Measurements from ENCODE around the gene IL10. TPM values are rescaled to one million over a fixed set of nuclear protein-coding genes. Genes with fewer than 3 reads are reported as not detected.

Gene IL10
- total and polyA plus RNA-seq, 5 donors from 2014 or later: 0.60 to 7.0 (median 3.2) TPM

- Mint-ChIP-seq H3K36me3 (peaks cover 27% of the 10 kb centered on the region), H3K27me3 (no peaks in the 10 kb centered on the region), H3K4me1 (peaks cover 17 to 40% (median 27%) of the 10 kb centered on the region in 4 donors), H3K9me3 (no peaks in the 10 kb centered on the region), H3K27ac (peak overlapping the region; percentile 20 to 44 (median 32)), H3K4me3 (peak overlapping the region in 1 of 4 donors; percentile 29)
- H3K9me3 ChIP-seq (ENCODE audit: control insufficient read depth in 2 of 2, low read length in 2 of 2): no peaks in the 10 kb centered on the region
- no peak overlapping the region for H3K4me3 ChIP-seq (ENCODE audit: low read depth, low read length)
- H3K27ac ChIP-seq (ENCODE audit: insufficient read depth, low read length, poor library complexity, severe bottlenecking): no peak overlapping the region
- ATAC-seq (ENCODE audit: low read depth in 2 of 2) (no peak), DNase-seq (no peak)
- H3K36me3 ChIP-seq (ENCODE audit: control insufficient read depth, insufficient read depth, low read length): peaks cover 51% of the 10 kb centered on the region
- H3K27me3 ChIP-seq (ENCODE audit: control insufficient read depth, insufficient read depth, low read length): no peaks in the 10 kb centered on the region
- H3K4me1 ChIP-seq (ENCODE audit: control insufficient read depth, insufficient read depth, low read length, poor library complexity, severe bottlenecking): peaks cover 24% of the 10 kb centered on the region
Measured at GRCh38 chr1:206729507-206729906, 42.8 kb downstream of the IL10 start.

GRCh38 chr1:206729050-206729449 lies 43.2 kb downstream of the IL10 start:
- no peak for ATAC-seq (ENCODE audit: low read depth in 2 of 2)

GRCh38 chr1:206728697-206728987 lies 43.7 kb downstream of the IL10 start:
- peaks cover 24% of the 10 kb centered on the region for H3K4me1 ChIP-seq (ENCODE audit: control insufficient read depth, insufficient read depth, low read length, poor library complexity, severe bottlenecking)
- H3K36me3 ChIP-seq (ENCODE audit: control insufficient read depth, insufficient read depth, low read length): peaks cover 49% of the 10 kb centered on the region
- H3K9me3 Mint-ChIP-seq: no peaks in the 10 kb centered on the region
- H3K27me3 Mint-ChIP-seq: no peaks in the 10 kb centered on the region
- no peak overlapping the region for H3K4me3 Mint-ChIP-seq
- H3K27ac ChIP-seq (ENCODE audit: insufficient read depth, low read length, poor library complexity, severe bottlenecking): no peak overlapping the region
- DNase-seq: no peak
- ATAC-seq (ENCODE audit: low read depth in 2 of 2): no peak
- H3K36me3 Mint-ChIP-seq: peaks cover 27% of the 10 kb centered on the region
- no peaks in the 10 kb centered on the region for H3K27me3 ChIP-seq (ENCODE audit: control insufficient read depth, insufficient read depth, low read length)
- H3K4me3 ChIP-seq (ENCODE audit: low read depth, low read length): no peak overlapping the region
- no peaks in the 10 kb centered on the region for H3K9me3 ChIP-seq (ENCODE audit: control insufficient read depth in 2 of 2, low read length in 2 of 2)
- peak overlapping the region in 2 of 3 donors; percentile 14 to 44 for H3K27ac Mint-ChIP-seq
- peaks cover 15 to 41% (median 27%) of the 10 kb centered on the region in 4 donors for H3K4me1 Mint-ChIP-seq

More at GRCh38 chr1:206729050-206729449, 43.2 kb downstream of the IL10 start:
- Mint-ChIP-seq H3K27me3 (no peaks in the 10 kb centered on the region), H3K9me3 (no peaks in the 10 kb centered on the region), H3K4me3 (no peak overlapping the region), H3K36me3 (peaks cover 27% of the 10 kb centered on the region), H3K4me1 (peaks cover 15 to 39% (median 27%) of the 10 kb centered on the region in 4 donors), H3K27ac (peak overlapping the region in 2 of 3 donors; percentile 32 to 44)
- Histone ChIP-seq H3K4me3 (ENCODE audit: low read depth, low read length) (no peak overlapping the region), H3K4me1 (ENCODE audit: control insufficient read depth, insufficient read depth, low read length, poor library complexity, severe bottlenecking) (peaks cover 23% of the 10 kb centered on the region), H3K36me3 (ENCODE audit: control insufficient read depth, insufficient read depth, low read length) (peaks cover 51% of the 10 kb centered on the region), H3K27ac (ENCODE audit: insufficient read depth, low read length, poor library complexity, severe bottlenecking) (no peak overlapping the region), H3K27me3 (ENCODE audit: control insufficient read depth, insufficient read depth, low read length) (no peaks in the 10 kb centered on the region), H3K9me3 (ENCODE audit: control insufficient read depth in 2 of 2, low read length in 2 of 2) (no peaks in the 10 kb centered on the region)
- DNase-seq: no peak

GRCh38 chr1:206727981-206728696 lies 44.2 kb downstream of the IL10 start:
- Histone ChIP-seq H3K27ac (ENCODE audit: insufficient read depth, low read length, poor library complexity, severe bottlenecking) (no peak overlapping the region), H3K9me3 (ENCODE audit: control insufficient read depth in 2 of 2, low read length in 2 of 2) (no peaks in the 10 kb centered on the region), H3K4me3 (ENCODE audit: low read depth, low read length) (no peak overlapping the region), H3K4me1 (ENCODE audit: control insufficient read depth, insufficient read depth, low read length, poor library complexity, severe bottlenecking) (peaks cover 24% of the 10 kb centered on the region), H3K27me3 (ENCODE audit: control insufficient read depth, insufficient read depth, low read length) (no peaks in the 10 kb centered on the region), H3K36me3 (ENCODE audit: control insufficient read depth, insufficient read depth, low read length) (peaks cover 45% of the 10 kb centered on the region)
- Mint-ChIP-seq H3K4me1 (peaks cover 15 to 42% (median 29%) of the 10 kb centered on the region in 4 donors), H3K27me3 (no peaks in the 10 kb centered on the region), H3K9me3 (no peaks in the 10 kb centered on the region), H3K27ac (peak overlapping the region in 2 of 3 donors; percentile 14 to 59), H3K4me3 (no peak overlapping the region), H3K36me3 (peaks cover 22% of the 10 kb centered on the region)
- no peak for ATAC-seq (ENCODE audit: low read depth in 2 of 2)
- DNase-seq: no peak

GRCh38 chr1:206725109-206725963 lies 47.0 kb downstream of the IL10 start:
- DNase-seq (peak; percentile 20 to 72 (median 61)), ATAC-seq (ENCODE audit: low read depth in 2 of 2) (peak in 1 of 2 donors; percentile 54)
- no peaks in the 10 kb centered on the region for H3K27me3 ChIP-seq (ENCODE audit: control insufficient read depth, insufficient read depth, low read length)
- peaks cover 24% of the 10 kb centered on the region for H3K4me1 ChIP-seq (ENCODE audit: control insufficient read depth, insufficient read depth, low read length, poor library complexity, severe bottlenecking)
- H3K27ac ChIP-seq (ENCODE audit: insufficient read depth, low read length, poor library complexity, severe bottlenecking): no peak overlapping the region
- Mint-ChIP-seq H3K4me1 (peaks cover 20 to 57% (median 43%) of the 10 kb centered on the region in 4 donors), H3K27me3 (no peaks in the 10 kb centered on the region), H3K9me3 (no peaks in the 10 kb centered on the region), H3K36me3 (peaks cover 7% of the 10 kb centered on the region), H3K4me3 (peak overlapping the region in 1 of 4 donors; percentile 39), H3K27ac (peak overlapping the region in 1 of 3 donors; percentile 79)
- no peaks in the 10 kb centered on the region for H3K9me3 ChIP-seq (ENCODE audit: control insufficient read depth in 2 of 2, low read length in 2 of 2)
- H3K36me3 ChIP-seq (ENCODE audit: control insufficient read depth, insufficient read depth, low read length): peaks cover 17% of the 10 kb centered on the region
- no peak overlapping the region for H3K4me3 ChIP-seq (ENCODE audit: low read depth, low read length)

- Mint-ChIP-seq H3K4me1 (peaks cover 15 to 68% (median 51%) of the 10 kb centered on the region in 4 donors), H3K27me3 (no peaks in the 10 kb centered on the region), H3K36me3 (no peaks in the 10 kb centered on the region), H3K27ac (peak overlapping the region in 2 of 3 donors; percentile 35 to 46), H3K4me3 (no peak overlapping the region), H3K9me3 (no peaks in the 10 kb centered on the region)
- no peak overlapping the region for H3K27ac ChIP-seq (ENCODE audit: insufficient read depth, low read length, poor library complexity, severe bottlenecking)
- DNase-seq (no peak), ATAC-seq (ENCODE audit: low read depth in 2 of 2) (no peak)
- H3K27me3 ChIP-seq (ENCODE audit: control insufficient read depth, insufficient read depth, low read length): no peaks in the 10 kb centered on the region
- H3K9me3 ChIP-seq (ENCODE audit: control insufficient read depth in 2 of 2, low read length in 2 of 2): no peaks in the 10 kb centered on the region
- H3K4me3 ChIP-seq (ENCODE audit: low read depth, low read length): no peak overlapping the region
- peaks cover 4% of the 10 kb centered on the region for H3K36me3 ChIP-seq (ENCODE audit: control insufficient read depth, insufficient read depth, low read length)
- H3K4me1 ChIP-seq (ENCODE audit: control insufficient read depth, insufficient read depth, low read length, poor library complexity, severe bottlenecking): peaks cover 31% of the 10 kb centered on the region
Measured at GRCh38 chr1:206723805-206724472, 48.4 kb downstream of the IL10 start.

GRCh38 chr1:206723462-206723804 lies 48.9 kb downstream of the IL10 start:
- Mint-ChIP-seq H3K27ac (peak overlapping the region in 1 of 3 donors; percentile 35), H3K4me3 (no peak overlapping the region), H3K4me1 (peaks cover 15 to 73% (median 54%) of the 10 kb centered on the region in 4 donors), H3K9me3 (no peaks in the 10 kb centered on the region), H3K36me3 (no peaks in the 10 kb centered on the region), H3K27me3 (no peaks in the 10 kb centered on the region)
- Histone ChIP-seq H3K27me3 (ENCODE audit: control insufficient read depth, insufficient read depth, low read length) (no peaks in the 10 kb centered on the region), H3K9me3 (ENCODE audit: control insufficient read depth in 2 of 2, low read length in 2 of 2) (no peaks in the 10 kb centered on the region), H3K4me1 (ENCODE audit: control insufficient read depth, insufficient read depth, low read length, poor library complexity, severe bottlenecking) (peaks cover 31% of the 10 kb centered on the region), H3K4me3 (ENCODE audit: low read depth, low read length) (no peak overlapping the region), H3K36me3 (ENCODE audit: control insufficient read depth, insufficient read depth, low read length) (no peaks in the 10 kb centered on the region), H3K27ac (ENCODE audit: insufficient read depth, low read length, poor library complexity, severe bottlenecking) (no peak overlapping the region)
- ATAC-seq (ENCODE audit: low read depth in 2 of 2): no peak
- no peak for DNase-seq

Measured in CD4-positive, CD25-positive, alpha-beta regulatory T cell (primary cell).